GM12878 (cell line): Measurements from ENCODE around the gene ASAP2. TPM values are rescaled to one million over a fixed set of nuclear protein-coding genes. Genes with fewer than 3 reads are reported as not detected.
A peak's percentile ranks its signal among the peaks of the same experiment; 100 is the strongest.

Experiments used
- ATAC-seq: fragments of 200-7000 bp; cut with Tn5 transposase; 3 replicates; pipeline ENCODE4 v1.9.1; 2020; ENCODE audit warnings: mild to moderate bottlenecking, moderate library complexity
- BruUV-seq: library from RNA; stranded (reverse); fragments of 400-500 nt; replicated peaks from 2 replicates; lab custom pipeline; 2021; lab: Mats Ljungman, UMichigan
- CTCF ChIA-PET: fragments of 300-600 bp; sonication (Branson Sonifier 250); formaldehyde crosslinking; extraction: SDS; loops from one replicate; lab custom pipeline; 2021; ENCODE audit warnings: inconsistent platforms; lab: Yijun Ruan, JAX
- POLR2A ChIA-PET: fragments of 350-600 bp; formaldehyde crosslinking; extraction: SDS; loops from one replicate; lab custom pipeline; 2021; ENCODE audit warnings: inconsistent platforms; lab: Charles Lee
- RAD21 ChIA-PET: fragments of 300-600 bp; sonication (Branson Sonifier 250); formaldehyde crosslinking; loops from one replicate; lab custom pipeline; 2023; ENCODE audit warnings: antibody characterized with exemption; ENCODE audit not compliant: unreplicated experiment; lab: Charles Lee
- SMC1A ChIA-PET: fragments of 300-600 bp; sonication (Branson Sonifier 250); formaldehyde crosslinking; loops from one replicate; lab custom pipeline; 2023; ENCODE audit not compliant: unreplicated experiment, uncharacterized antibody; lab: Charles Lee
- DNase-seq: peaks from one replicate; pipeline ENCODE4 v3.0.0-alpha.2; 2011; ENCODE audit warnings: low read depth, low spot score
- FAIRE-seq: peaks from 3 replicates; lab custom pipeline; 2011; peaks lifted over from hg19 to GRCh38; lab: Jason Lieb, UNC
- H2AFZ ChIP-seq: 2 replicates; pipeline ENCODE4 v1.6.0; 2011; ENCODE audit warnings: low read depth, low read length, control low read depth; ENCODE audit not compliant: control insufficient read depth
- H3K27ac ChIP-seq: 2 replicates; pipeline ENCODE4 v1.5.1; 2011; ENCODE audit warnings: control low read depth; ENCODE audit not compliant: control insufficient read depth, insufficient read depth
- H3K27me3 ChIP-seq, 2 experiments: replicated peaks in 1 of 2; 2 replicates each; pipeline versions ENCODE4 v1.6.0 to v1.6.1; 2011; ENCODE audit warnings: low read length in 1 of 2; ENCODE audit not compliant: control insufficient read depth in 2 of 2, insufficient read depth in 2 of 2
- H3K36me3 ChIP-seq, 2 experiments: 2 replicates each; pipeline ENCODE4 v1.5.1; 2011; ENCODE audit warnings: low read length in 1 of 2; ENCODE audit not compliant: control insufficient read depth in 2 of 2, insufficient read depth in 2 of 2
- H3K4me1 ChIP-seq: 2 replicates; pipeline ENCODE4 v1.6.1; 2011; ENCODE audit warnings: mild to moderate bottlenecking, low read length, moderate library complexity, mixed read lengths; ENCODE audit not compliant: control insufficient read depth, insufficient read depth
- H3K4me2 ChIP-seq: 2 replicates; pipeline ENCODE4 v1.6.0; 2011; ENCODE audit warnings: control low read depth; ENCODE audit not compliant: control insufficient read depth, insufficient read depth
- H3K4me3 ChIP-seq: fragments of 200-600 bp; sonication (generic); 2 replicates; pipeline ENCODE4 v1.5.1; 2016
- H3K79me2 ChIP-seq: 2 replicates; pipeline ENCODE4 v1.6.0; 2011; ENCODE audit warnings: low read length; ENCODE audit not compliant: control insufficient read depth, insufficient read depth
- H3K9ac ChIP-seq: 2 replicates; pipeline ENCODE4 v1.8.0; 2011; ENCODE audit warnings: low read length, control low read depth, mixed read lengths; ENCODE audit not compliant: control insufficient read depth, insufficient read depth
- H3K9me3 ChIP-seq: replicated peaks from 3 replicates; pipeline ENCODE4 v1.5.1; 2011; ENCODE audit warnings: mild to moderate bottlenecking, low read length; ENCODE audit not compliant: control insufficient read depth, insufficient read depth
- H4K20me1 ChIP-seq: 2 replicates; pipeline ENCODE4 v1.6.0; 2011; ENCODE audit not compliant: control insufficient read depth, insufficient read depth
- ASH2L ChIP-seq: fragments of 300-600, 200-600 bp; sonication (generic); IDR thresholded peaks from 2 replicates; pipeline ENCODE4 v1.6.1; 2017; ENCODE audit warnings: low read depth, mild to moderate bottlenecking, borderline replicate concordance
- KDM1A ChIP-seq: fragments of 200-600 bp; sonication (generic); IDR thresholded peaks from 2 replicates; pipeline ENCODE4 v1.6.1; 2016; ENCODE audit warnings: borderline replicate concordance
- MXI1 ChIP-seq: fragments of 150-350 bp; IDR thresholded peaks from 2 replicates; pipeline ENCODE4 v1.6.1; 2011; ENCODE audit warnings: low read depth, mild to moderate bottlenecking, inconsistent platforms, low read length, improper control_type of control experiment
- MYB ChIP-seq: fragments of 150-350 bp; IDR thresholded peaks from 2 replicates; pipeline ENCODE4 v1.6.1; 2014; ENCODE audit warnings: mild to moderate bottlenecking, low read depth, low read length, borderline replicate concordance
- NR2C2 ChIP-seq: IDR thresholded peaks from 2 replicates; pipeline ENCODE4 v1.6.1; 2011; ENCODE audit warnings: borderline replicate concordance, low read depth; ENCODE audit not compliant: control insufficient read depth, insufficient read length
- PRDM15 ChIP-seq: fragments of 450-650 bp; formaldehyde crosslinking; IDR thresholded peaks from 2 replicates; pipeline ENCODE4 v1.4.0; 2020; ENCODE audit warnings: mild to moderate bottlenecking, moderate library complexity
- RB1 ChIP-seq: fragments of 450-650 bp; formaldehyde crosslinking; IDR thresholded peaks from 2 replicates; pipeline ENCODE4 v1.6.1; 2017; ENCODE audit warnings: mild to moderate bottlenecking, borderline replicate concordance
- SP1 ChIP-seq: IDR thresholded peaks from one replicate; pipeline ENCODE4 v1.6.1; 2011; ENCODE audit warnings: low read depth, low read length
- STAT3 ChIP-seq: IDR thresholded peaks from 2 replicates; pipeline ENCODE4 v1.6.1; 2011; ENCODE audit warnings: low read depth, low read length, improper control_type of control experiment
- WGBS: methylation state at CpG from one replicate; pipeline ENCODE4 v1.1.6; 2016; ENCODE audit warnings: low lambda C conversion rate; ENCODE audit not compliant: insufficient replicate concordance, insufficient coverage; ENCODE audit errors: missing lambda C conversion rate; 5-methylcytosine and 5-hydroxymethylcytosine counted together
- in situ Hi-C: fragments of 300-500 bp; cut with MboI; formaldehyde crosslinking; loops from 9 replicates; pipeline ENCODE4 v1.14.3; 2018; ENCODE audit warnings: mixed read lengths
- intact Hi-C: fragments of 100-400 bp; cut with micrococcal nuclease; formaldehyde crosslinking; loops from one replicate; pipeline ENCODE4 v1.14.2; 2022; ENCODE audit not compliant: unreplicated experiment
- polyA plus RNA-seq, 11 experiments: library from polyadenylated mRNA; depleted of rRNA in 4 of 11; unstranded in 6 of 11; stranded (reverse) in 5 of 11; fragments of >200 nt; fragmentation: Nextera tagmentation in 4 of 11; fragmentation: Illumina TruSeq in 1 of 11; extraction: Ambion mirVana in 4 of 11; extraction: Trizol in 1 of 11; gene quantifications; 1 replicate in 1 of 11; 2 replicates in 10 of 11; pipeline versions ENCODE4 v1.2.1 to v1.2.3, GENCODE V29; 2011 to 2016; ENCODE audit warnings: inconsistent platforms in 2 of 11, missing spikeins in 2 of 11, low read depth in 1 of 11
- total RNA-seq, 4 experiments: library from RNA; depleted of rRNA in 3 of 4; stranded (reverse); fragments of >200 nt in 3 of 4; fragmentation: Illumina TruSeq in 1 of 4; extraction: Trizol in 1 of 4; gene quantifications; 2 replicates each; pipeline versions ENCODE4 v1.2.1 to v1.2.3, GENCODE V29; 2013 to 2021

ASAP2 gene
- total and polyA plus RNA-seq, 10 of the 15 experiments (the other 5 are each of a cell fraction or from before 2014, with no cell fraction given): 0.05 to 0.27 (median 0.07) TPM; not detected in 4

- H3K36me3 ChIP-seq: no peaks in the 10 kb centered on the region
- RAD21 ChIA-PET: no interaction called here
- WGBS: 23% methylated on average over 63 of the region's 84 CpGs
- H4K20me1 ChIP-seq: no peaks in the 10 kb centered on the region
- no peak overlapping the region for H3K27ac ChIP-seq
- no peak for TF ChIP-seq KDM1A
- no peak for TF ChIP-seq MXI1
- TF ChIP-seq MYB: no peak
- no peak for TF ChIP-seq SP1
- TF ChIP-seq NR2C2: no peak
- TF ChIP-seq ASH2L: no peak
- TF ChIP-seq PRDM15 (CRISPR knock-in tag): no peak
- no peak for TF ChIP-seq RB1
- no peak for TF ChIP-seq STAT3
- peak overlapping the region; percentile 69; the same call in 1 of the 2 replicates for H3K4me2 ChIP-seq
- FAIRE-seq (no peak), DNase-seq (no peak), ATAC-seq (peak; percentile 12; the same call in 2 of the 3 replicates)
- BruUV-seq: no TSS peak
- CTCF ChIA-PET: interaction anchor here (0.6 kb wide), 1 partner anchor 69 kb away, joined by 3 read pairs; no protein-coding TSS in a partner anchor
- 0 out of 2 replicates have a peak, but pooled peaks cover 4% of the 10 kb centered on the region for H3K4me1 ChIP-seq
- peaks cover 4 to 15% of the 10 kb centered on the region in 2 experiments for H3K27me3 ChIP-seq
- H3K4me3 ChIP-seq: peak overlapping the region; percentile 55; the same call in 1 of the 2 replicates
- in situ Hi-C loops: no loop called here
- SMC1A ChIA-PET: no interaction called here
- intact Hi-C loops: loop anchor here (5.0 kb wide), 1 partner anchor 65 kb away; no protein-coding TSS in a partner anchor
- no peaks in the 10 kb centered on the region for H3K9me3 ChIP-seq
- POLR2A ChIA-PET: no interaction called here
- 0 out of 2 replicates have a peak overlapping the region, but pooled peaks have one; percentile 13 for H2AFZ ChIP-seq
- no peaks in the 10 kb centered on the region for H3K79me2 ChIP-seq
- no peak overlapping the region for H3K9ac ChIP-seq
Measured at GRCh38 chr2:9206991-9207640, 504 bp downstream of the ASAP2 start.
